NK-92 (cell line): ENCODE data around the gene CA5A.
"Not testable (repeated sequence)": the region's sequence is repeated elsewhere in the genome, so short reads cannot be mapped to it uniquely, and the experiment has no call there.

Experiments used
- DNase-seq: peaks from one replicate; lab custom pipeline; 2025; ENCODE audit not compliant: unreplicated experiment; lab: John Stamatoyannopoulos, UW

Gene CA5A

GRCh38 chr16:87897521-87898505 is 38.5 kb downstream of the CA5A start:
- no peak for DNase-seq

- DNase-seq, result not testable (repeated sequence)
Measured at GRCh38 chr16:87896924-87897520, 39.3 kb downstream of the CA5A start.

- DNase-seq, result not testable (repeated sequence)
Measured at GRCh38 chr16:87896176-87896890, 40.0 kb downstream of the CA5A start.

- DNase-seq, result no peak
Measured at GRCh38 chr16:87895641-87896141, 40.6 kb downstream of the CA5A start.

- DNase-seq, result not testable (repeated sequence)
Measured at GRCh38 chr16:87894005-87894404, 42.3 kb downstream of the CA5A start.

- no peak for DNase-seq
Measured at GRCh38 chr16:87891764-87892163, 44.6 kb downstream of the CA5A start.

GRCh38 chr16:87889762-87890161 is 46.6 kb downstream of the CA5A start:
- DNase-seq, result not testable (repeated sequence)

- not testable (repeated sequence) for DNase-seq
Measured at GRCh38 chr16:87888346-87888745, 48.0 kb downstream of the CA5A start.

GRCh38 chr16:87887931-87888330 is 48.4 kb downstream of the CA5A start:
- not testable (repeated sequence) for DNase-seq

GRCh38 chr16:87885371-87885967 is 50.9 kb downstream of the CA5A start:
- not testable (repeated sequence) for DNase-seq

- no peak for DNase-seq
Measured at GRCh38 chr16:87882436-87883019, 53.8 kb downstream of the CA5A start.

- DNase-seq, result no peak
Measured at GRCh38 chr16:87881324-87882200, 54.8 kb downstream of the CA5A start.

GRCh38 chr16:87880117-87880696 is 56.1 kb downstream of the CA5A start:
- no peak for DNase-seq

- not testable (repeated sequence) for DNase-seq
Measured at GRCh38 chr16:87879411-87880013, 56.8 kb downstream of the CA5A start.

- no peak for DNase-seq
Measured at GRCh38 chr16:87878704-87879103, 57.6 kb downstream of the CA5A start.

GRCh38 chr16:87877942-87878507 is 58.3 kb downstream of the CA5A start:
- no peak for DNase-seq

GRCh38 chr16:87874639-87875427 is 61.5 kb downstream of the CA5A start:
- no peak for DNase-seq
